ENCODE measurements around the gene EXOC3.

- TF ChIP-seq CTCF (IDR thresholded peaks at IDR 0.05), result no peak
- no peak for TF ChIP-seq POLR2A (IDR thresholded peaks at IDR 0.05)
These were observed 6.2 kb downstream of the EXOC3 start for GRCh38 chr5:449151-449550.

Data from gastroesophageal sphincter (tissue), 3 donors.